Hepatic stellate cell (primary cell): ENCODE measurements around the gene AUTS2.
"Not testable (repeated sequence)": the region's sequence is repeated elsewhere in the genome, so short reads cannot be mapped to it uniquely, and the experiment has no call there.

Experiments
- DNase-seq: peaks from one replicate; pipeline ENCODE4 v3.0.0; 2011; ENCODE audit warnings: low spot score

Gene AUTS2

DNA sequence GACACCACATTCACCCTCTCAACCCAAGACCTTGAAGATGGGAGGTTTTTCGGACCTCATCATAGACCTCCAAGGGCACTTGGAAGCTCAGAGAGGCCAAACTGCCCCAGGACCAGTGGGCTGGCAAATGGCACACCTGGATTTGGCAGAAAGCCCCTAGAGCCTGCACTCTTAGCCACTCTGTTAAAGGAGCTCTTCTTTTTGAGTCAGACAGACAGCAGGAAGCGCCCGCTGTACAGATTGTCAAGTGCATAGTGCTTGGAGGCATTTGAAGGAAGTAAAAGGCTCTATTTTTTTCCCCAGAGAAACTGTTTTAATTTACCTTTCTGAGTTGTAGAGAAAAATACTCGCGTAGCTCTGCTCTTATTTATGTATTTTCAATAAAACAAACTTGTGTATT lies 1125.1 kb downstream of the AUTS2 start:
- no peak for DNase-seq

DNA sequence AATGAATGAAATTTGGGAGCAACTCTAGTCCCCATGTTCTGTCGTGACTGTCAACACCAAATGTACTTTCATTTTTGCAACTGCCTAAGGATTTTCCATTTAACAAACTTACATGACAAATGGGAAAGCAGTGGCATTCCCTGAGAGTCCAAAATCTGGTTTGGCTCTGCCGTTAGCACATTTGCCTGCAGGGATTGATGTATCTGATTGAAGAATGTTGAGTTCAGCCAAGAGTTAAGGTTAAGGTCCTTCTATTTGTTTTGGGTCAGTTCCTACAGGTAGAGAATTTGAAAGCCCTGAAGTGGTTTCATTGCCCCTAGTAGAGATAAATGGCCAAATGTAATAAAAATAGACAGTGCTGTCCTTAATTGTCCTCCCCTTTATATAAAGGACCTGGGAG lies 1127.2 kb downstream of the AUTS2 start:
- no peak for DNase-seq

GRCh38 chr7:70726294-70726693 lies 1128.0 kb downstream of the AUTS2 start:
- DNase-seq, result no peak

DNA sequence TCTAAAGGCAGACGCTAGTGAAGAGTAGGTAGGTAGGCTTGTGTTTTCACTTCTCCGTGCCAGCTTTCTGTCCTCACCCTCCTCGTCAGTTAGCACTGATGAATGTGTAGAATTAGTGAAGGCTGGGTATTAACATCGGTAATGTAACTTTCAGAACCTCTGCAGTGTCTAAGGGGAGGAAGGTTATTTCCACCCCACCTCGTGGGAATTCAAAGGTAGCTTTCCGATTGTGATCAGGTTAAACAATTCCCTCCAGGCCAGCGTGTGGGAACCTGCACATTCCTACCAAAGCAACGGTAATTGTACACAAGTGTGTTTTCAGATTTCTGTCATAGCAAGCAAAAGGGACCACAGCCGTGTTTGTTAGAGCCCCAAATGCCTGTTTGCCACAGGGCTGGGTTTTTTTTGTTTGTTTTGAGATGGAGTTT lies 1128.7 kb downstream of the AUTS2 start:
- DNase-seq, result no peak

DNA sequence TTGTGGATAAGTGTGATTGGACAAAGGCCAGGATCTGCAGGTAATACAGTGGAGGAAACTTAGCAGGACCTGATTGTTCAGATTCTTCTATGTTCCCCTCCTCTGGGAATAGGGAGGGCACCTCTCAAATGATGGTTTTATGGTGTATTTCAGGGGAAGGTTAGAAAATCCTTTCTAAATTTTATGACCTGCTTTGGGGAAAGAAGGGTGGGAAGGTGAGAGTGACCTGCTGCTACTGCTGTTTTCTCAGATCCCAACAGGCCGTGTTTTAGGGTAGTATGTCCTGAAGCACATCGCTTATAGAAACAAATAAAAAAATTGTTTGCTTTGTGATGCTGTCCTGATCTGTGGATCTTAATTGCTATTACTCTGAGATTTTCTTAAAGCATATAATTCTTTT lies 1129.6 kb downstream of the AUTS2 start:
- no peak for DNase-seq

- DNase-seq, result no peak
These were observed 1130.7 kb downstream of the AUTS2 start for GRCh38 chr7:70728872-70729552.

DNA sequence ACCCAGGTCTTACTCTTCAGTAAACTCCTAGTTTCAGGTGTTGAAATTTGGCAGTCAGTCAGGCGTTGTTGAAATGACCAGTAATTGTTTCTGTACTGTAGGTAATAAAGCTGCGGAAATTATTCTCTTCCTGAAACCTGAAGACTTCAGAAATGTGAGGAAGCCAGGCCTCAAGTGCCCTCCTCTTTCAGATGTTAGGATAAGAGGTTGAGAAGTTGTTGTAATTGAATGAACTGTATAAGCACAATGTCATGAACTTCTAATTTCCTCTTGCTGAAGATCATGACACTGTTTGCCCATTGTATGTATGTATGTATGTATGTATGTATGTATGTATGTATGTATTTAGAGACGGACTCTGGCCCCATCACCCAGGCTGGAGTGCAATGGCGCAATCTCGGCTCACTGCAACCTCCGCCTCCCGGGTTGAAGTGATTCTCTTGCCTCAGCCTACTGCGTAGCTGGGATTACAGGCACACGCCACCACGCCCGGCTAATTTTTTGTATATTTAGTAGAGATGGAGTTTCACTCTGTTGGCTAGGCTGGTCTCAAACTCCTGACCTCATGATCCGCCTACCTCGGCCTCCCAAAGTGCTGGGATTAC lies 1131.4 kb downstream of the AUTS2 start:
- not testable (repeated sequence) for DNase-seq

- DNase-seq, result no peak
These were observed 1132.3 kb downstream of the AUTS2 start for GRCh38 chr7:70730451-70731110.

GRCh38 chr7:70733090-70733489 lies 1134.8 kb downstream of the AUTS2 start:
- no peak for DNase-seq

DNA sequence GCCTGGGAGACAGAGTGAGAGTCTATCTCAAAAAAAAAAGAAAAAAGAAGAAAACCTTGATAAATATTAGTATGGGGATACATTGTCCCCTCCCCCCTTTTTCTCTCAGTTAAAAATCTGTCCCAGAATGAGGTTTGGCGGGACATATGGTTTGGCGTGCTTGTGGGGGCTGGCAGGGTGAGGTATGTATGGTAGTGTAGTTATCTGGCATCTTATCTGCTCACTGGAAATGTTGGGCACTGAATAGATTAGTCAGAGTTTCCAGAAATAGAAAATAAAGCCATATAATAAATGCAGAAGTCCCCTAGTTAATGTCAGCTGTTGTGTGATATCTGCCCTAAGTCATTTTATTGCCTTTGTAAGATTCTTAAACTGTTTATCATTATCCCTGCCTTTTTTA lies 1136.1 kb downstream of the AUTS2 start:
- DNase-seq, result no peak

DNA sequence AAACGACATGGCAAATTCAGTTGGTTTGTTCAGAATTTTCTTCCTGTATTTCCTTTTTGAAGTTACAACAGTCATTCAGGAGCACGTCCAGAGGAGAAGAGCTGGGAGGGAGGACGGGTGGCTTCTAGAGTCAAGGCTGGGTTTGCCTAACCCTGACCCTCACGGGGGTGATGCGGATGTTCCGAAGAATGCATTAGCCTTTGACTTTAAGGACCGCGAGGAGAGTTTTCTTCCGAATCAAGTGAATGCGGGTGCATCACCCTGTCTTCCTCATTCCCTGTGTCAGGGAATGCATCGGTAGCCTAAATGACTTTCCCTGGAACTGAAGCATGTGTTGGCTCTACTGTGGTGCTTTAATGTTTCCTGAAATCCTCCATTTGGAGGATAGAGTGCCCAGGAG lies 1137.0 kb downstream of the AUTS2 start:
- no peak for DNase-seq

GRCh38 chr7:70736715-70737460 lies 1138.6 kb downstream of the AUTS2 start:
- no peak for DNase-seq

DNA sequence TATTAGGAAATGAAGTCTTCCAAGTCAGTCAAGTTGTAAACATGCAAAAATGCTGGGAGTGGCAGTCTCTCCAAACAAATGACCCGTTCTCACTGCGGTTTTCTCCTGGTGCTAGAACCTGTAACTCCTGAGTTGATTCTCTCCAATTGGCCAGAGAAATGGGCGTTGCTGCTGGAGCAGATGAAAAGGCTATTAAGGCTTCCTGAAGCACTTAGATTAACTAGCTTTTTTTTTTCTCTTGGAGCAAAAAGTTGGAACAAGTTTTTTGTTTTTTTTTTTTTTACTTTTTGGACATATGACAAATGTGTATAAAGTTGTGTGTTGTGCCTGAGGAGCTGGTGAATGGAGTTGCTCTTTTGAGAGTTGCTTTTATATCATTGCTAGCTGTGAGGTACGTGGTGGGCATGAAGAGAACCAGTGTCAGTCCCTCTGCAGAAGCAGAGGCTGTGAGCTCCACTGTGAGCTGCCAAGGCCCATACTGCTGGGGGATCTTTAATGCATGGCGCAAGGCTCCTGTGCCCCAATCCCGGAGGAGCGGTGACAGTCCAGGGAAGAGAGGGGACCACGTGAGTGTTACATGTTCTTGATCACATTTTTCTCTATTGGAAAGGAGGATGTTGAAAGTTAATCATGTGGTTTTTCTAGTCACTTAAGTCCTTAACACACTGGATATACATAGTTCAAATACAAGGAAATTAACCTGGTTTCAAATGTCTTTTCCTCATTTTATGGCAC lies 1140.0 kb downstream of the AUTS2 start:
- DNase-seq, result no peak

DNA sequence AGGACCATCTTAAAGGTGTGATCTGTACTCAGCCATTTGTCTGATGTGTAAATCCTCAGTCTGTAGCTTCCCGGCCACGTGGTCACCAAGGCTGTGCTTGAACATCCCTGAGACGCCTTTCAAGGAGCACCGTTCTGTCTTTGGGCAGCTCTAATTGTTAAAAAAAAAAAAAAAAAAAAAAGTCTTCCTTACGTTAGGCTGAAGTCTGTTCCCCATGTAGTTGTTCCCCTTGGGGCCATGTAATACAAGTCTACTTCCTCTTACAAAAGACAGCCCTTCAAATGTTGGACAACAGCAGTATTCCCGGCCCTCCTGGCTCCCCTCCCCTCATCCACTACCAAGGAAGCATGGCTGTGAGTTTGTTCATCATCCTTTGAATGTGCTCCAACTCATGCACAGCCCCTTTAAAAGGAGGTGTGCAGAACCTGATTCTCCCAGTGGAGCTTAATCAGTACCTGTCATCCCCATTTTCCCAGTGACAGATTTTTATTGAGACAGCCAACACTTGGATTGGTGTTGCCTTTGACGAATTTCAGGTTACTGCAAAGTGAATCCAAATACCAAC lies 1141.5 kb downstream of the AUTS2 start:
- DNase-seq, result no peak

GRCh38 chr7:70741666-70742065 lies 1143.4 kb downstream of the AUTS2 start:
- no peak for DNase-seq

DNA sequence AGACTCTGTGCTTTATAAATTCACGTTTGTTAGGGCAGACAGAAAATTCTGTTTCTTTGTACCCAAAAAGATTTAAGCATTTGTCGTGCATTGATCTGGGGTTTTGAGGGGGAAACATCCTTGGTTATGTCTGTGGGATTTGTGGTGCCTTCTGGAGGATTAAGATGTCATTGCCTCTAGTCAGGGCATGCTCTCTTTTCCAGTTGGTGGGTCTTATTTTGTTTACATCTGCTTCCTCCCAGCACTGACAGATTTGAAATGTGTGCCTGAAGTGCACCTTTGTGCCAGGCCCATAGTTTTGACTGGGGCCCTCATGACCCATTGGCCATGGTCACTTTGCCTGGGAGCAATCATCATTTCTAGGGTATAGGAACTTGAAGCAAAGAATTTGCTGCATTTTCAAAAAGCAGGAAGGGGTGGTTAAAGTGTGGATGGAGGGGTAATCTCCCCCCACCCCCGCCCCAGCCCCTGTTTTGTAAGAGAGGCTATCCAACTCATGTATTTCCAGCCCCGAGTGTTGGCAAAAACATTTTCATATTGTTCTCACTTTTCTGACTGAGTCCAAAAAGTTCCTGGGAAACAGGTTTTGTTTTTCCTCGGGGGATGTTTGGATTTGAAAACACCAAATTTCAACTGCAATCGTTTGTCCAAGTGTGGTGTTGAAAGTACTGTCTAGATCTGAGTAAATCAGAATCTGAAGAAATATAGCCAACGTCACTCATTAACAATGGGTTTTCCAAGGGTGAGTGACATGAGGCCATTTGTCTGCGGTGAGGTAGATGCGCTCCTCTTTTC lies 1145.5 kb downstream of the AUTS2 start:
- DNase-seq, result no peak

GRCh38 chr7:70744492-70744891 lies 1146.2 kb downstream of the AUTS2 start:
- no peak for DNase-seq

- DNase-seq, result no peak
These were observed 1151.6 kb downstream of the AUTS2 start for GRCh38 chr7:70749831-70750230.

DNA sequence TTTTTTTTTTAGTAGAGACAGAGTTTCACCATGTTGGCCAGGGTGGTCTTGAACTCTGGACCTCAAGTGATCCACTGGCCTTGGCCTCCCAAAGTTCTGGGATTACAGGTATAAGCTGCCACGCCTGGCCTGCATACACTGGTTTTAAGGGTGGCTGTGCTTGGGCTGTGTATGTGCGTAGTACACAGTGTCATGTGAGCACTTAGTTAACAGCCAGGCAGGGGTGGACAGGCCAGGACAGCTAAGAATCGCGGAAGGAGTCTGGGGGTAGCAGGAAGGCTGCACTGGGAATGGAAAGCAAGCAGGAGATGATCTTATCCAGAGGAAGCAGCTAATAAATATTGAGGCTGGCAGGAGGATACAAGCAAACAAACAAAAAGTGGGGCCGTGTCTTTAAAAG lies 1153.6 kb downstream of the AUTS2 start:
- no peak for DNase-seq

DNA sequence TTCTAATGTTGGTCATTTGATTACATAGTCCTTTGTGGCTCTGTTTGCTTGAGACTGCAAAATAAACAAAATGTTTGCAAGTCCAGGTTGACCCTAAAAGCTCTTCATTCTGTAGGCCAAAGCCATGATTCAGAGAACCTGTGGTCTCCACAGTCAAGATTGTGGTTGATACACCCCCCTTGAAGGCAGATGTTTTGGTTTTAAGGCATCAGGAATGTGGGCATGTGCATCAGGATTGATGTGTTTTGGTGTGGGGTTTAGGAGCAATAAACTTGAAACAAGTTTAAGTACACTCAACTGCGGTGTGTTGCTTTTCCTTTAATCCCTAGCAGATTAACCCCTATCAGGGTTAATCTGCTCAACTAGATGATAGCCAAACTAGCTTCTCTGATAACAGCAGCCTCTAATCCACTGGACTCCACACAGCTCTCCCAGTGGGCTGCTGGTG lies 1154.5 kb downstream of the AUTS2 start:
- DNase-seq, result no peak

GRCh38 chr7:70756789-70757188 lies 1158.5 kb downstream of the AUTS2 start:
- DNase-seq, result no peak
